NCI-H1694 treated with DMSO at 0.1 percent for 48 hours (cell line): ENCODE data around the gene ANKS1B.
"Not testable (repeated sequence)": the region's sequence is repeated elsewhere in the genome, so short reads cannot be mapped to it uniquely, and the experiment has no call there.

ENCODE experiments used
- DNase-seq: peaks from one replicate; lab custom pipeline; 2025; lab: John Stamatoyannopoulos, UW

The ANKS1B gene

GRCh38 chr12:99020871-99021270 lies 963.9 kb downstream of the ANKS1B start:
- DNase-seq: no peak

DNA sequence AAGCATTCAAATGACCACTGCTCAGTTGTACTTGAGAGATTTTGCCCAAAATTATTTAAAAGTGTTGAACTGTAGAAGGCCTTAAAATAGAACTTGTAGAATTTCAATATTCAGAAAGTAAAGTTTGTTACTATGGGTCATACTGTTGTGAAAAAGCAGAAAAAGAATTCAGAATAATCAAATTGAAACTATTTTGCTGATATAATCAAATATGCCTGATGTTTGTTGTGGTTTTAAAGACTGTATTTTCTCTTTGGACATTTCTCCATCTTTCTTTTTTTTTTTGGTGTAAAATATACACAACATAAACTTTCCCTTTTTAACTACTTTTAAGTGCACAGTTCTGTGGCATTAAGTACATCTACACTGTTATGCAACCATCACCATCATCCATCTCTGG lies 964.9 kb downstream of the ANKS1B start:
- DNase-seq: no peak

- no peak for DNase-seq
Observed at GRCh38 chr12:99017971-99018370, 966.8 kb downstream of the ANKS1B start.

DNA sequence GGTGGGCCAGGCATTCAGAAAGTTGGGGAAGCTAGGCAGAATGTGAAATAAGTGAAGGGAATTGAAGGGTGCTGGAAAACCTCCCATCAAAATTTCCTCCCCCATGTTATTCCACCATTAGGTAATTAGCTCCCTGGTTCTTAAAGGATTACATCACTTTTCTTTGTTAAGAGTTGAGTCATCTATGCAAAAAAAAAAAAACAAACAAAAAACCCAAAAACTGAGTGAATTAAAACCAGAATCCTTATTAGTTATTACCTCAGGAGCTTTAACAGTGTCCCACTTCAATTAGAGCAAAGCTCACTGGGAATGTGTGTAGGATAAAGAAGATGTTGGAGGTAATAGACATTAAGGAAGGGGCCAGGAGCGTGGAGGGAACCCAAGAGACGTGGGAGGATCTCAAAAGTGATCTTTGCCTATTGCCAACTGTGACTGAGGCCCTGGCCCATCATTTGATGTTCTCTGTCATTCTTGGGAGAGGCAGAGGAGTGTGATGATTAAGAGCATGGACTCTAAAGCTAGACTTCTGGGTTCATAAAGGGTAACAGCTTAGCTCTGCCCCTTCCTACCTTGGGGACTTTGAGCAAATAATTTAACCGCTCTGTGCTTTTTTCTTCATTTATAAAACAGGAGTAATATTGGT lies 975.0 kb downstream of the ANKS1B start:
- DNase-seq: no peak

- DNase-seq: peak; percentile 5
Observed at GRCh38 chr12:99005601-99006000, 979.1 kb downstream of the ANKS1B start.

GRCh38 chr12:99004799-99005466 lies 979.8 kb downstream of the ANKS1B start:
- DNase-seq: no peak

DNA sequence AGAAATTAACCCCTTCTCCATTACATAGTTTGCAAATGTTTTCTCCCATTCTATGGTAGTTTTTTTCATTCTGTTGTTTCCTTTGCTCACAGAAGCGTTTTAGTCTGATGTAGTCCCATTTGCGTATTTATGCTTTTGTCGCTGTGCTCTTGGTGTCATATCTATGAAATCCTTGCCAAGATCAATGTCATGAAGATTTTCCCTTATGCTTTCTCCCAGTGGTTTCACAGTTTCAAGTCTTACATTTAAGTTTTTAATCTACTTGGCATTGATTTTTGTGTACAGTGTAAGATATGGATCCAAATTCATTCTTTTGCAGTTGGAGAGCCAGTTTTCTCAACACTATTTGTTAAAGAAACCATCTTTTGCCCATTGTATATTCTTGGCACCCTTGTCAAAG lies 982.0 kb downstream of the ANKS1B start:
- DNase-seq: no peak

DNA sequence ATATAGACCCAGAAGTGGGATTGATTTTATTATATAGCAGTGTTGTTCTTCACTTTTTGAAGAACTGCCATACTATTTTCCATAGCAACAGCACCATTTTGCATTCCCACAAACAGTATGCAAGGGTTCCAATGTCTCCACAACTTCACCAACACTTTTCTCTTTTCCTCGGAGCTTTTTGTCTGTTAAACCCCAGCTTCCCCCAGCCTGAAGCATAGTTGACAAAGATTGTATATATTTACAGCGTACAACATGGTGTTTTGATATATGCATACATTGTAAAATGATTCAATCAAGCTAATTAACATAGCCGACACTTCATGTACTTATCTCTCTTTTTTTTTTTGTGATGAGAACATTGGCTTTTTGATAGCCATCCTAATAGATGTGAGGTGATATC lies 982.6 kb downstream of the ANKS1B start:
- DNase-seq: no peak

DNA sequence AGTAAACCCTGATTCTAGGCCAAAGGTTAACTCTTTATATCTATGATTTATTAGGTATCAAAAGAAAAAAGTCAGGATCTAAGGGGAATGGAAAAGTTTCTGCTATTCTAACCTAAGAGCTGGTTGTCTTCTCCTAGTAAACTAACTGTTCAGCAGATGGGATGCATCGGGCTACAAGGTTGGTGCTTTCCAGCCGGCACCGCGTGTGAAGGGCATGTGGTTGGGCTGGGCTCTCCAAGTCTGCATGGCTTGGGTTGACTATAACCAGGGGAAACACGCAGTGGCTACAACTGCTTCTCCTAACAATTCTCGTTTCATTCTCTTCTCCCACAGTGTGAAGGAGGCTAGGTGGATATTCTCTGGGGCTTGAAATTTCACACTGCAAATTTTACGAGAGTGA lies 985.2 kb downstream of the ANKS1B start:
- no peak for DNase-seq

- peak; percentile 54 for DNase-seq
Observed at GRCh38 chr12:98998697-98999299, 985.9 kb downstream of the ANKS1B start.

GRCh38 chr12:98997899-98998298 lies 986.8 kb downstream of the ANKS1B start:
- DNase-seq: no peak

- no peak for DNase-seq
Observed at GRCh38 chr12:98990648-98991047, 994.1 kb downstream of the ANKS1B start.

DNA sequence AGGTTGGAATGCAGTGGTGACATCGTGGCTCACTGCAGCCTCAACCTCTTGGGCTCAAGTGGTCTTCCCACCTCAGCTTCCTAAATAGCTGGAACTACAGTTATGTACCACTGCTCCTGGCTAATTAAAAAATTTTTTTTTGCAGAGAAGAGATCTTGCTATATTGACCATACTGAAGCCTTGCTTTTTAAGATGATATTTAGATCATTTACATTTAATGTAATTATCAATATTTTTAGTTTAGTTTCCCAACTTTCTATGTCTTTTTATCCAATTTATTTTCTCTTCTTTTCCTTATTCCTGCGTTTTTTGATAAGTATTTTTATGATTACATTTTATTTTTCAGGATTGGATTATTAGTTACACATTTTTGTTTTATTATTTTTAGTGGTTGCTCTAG lies 999.6 kb downstream of the ANKS1B start:
- DNase-seq: no peak

DNA sequence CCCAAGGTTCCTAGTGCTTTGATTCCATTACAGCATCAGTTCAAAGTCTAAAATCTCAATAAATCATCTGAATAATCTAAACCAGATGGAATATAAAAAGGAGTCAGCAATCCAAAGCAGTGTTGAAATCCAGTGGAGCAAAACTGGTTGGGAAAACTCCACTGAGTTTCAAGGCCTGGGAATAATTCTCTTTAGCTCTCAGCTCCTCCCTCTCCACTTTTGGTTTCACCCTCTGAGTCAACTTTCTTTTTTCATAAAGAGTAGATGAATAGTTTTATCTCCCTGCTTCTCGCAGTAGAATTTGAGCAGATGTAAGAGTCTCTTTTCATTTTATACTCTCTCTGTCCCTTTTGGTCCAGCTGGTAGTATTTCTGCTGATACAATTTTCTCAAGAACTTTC lies 1001.1 kb downstream of the ANKS1B start:
- DNase-seq: no peak

DNA sequence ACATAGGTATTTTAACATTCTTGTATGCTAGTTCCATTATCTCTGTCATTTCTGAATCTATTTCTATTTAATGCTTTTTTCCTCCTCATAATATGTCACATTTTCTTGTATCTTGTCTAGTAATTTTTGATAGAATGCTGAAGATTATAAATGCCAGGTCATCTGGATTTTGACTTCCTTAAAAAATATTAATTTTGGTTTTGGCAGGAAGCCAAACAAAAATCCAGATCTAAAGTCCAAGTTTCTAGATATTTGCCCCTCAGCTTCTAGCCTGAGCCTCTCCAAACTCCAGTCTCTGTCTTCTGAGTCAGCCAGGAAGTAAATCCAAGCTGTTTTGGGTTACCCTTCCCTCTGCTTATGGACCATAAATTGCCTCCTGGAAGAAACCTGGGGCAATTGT lies 1004.2 kb downstream of the ANKS1B start:
- no peak for DNase-seq

GRCh38 chr12:98977186-98977585 lies 1007.5 kb downstream of the ANKS1B start:
- DNase-seq: no peak

DNA sequence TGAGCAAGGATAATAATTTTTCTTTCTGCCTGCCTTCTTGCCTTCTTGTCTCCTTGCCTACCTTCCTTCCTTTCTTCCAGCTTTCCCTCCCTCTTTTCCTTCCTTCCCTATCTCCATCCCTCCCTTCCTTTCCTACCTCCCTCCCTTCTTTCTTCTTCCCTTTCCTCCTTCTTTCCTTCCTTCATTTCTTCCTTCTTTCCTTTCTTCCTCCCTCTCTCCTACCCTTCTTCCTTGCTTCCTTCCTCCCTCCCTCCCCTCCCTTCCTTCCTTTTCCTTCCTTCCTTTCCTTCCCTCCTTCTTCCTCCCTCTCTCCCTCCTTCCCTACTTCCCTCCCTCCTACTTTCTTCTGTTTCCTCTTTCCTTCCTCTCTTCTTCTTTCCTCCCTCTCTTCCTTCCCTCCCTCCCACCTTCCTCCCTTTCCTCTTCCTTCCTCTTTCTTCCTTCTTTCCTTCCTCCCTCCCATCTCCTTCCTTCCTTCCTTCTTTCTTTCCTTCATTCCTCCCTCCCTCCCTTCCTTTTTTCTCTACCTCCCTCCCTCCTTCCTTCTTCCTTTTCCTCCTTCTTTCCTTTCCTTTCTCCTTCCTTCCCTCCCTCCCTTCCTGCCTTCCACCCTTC lies 1009.9 kb downstream of the ANKS1B start:
- no peak for DNase-seq

DNA sequence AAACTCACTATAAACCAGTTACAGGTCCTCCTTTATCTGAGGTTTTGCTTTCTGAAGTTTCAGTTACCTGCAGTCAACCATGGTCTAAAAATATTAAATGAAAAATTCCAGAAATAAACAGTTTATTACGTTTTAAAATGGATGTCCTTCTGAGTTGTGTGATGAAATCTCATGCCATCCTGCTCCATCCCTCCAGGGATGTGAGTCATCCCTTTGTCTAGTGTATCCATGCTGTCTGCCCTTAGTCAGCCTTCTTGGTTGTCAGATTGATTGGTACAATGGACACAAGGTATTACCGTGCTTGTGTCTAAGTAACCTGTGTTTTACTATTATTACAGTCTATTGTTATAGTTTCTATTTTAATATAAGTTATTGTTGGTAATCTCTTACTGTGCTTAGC lies 1011.3 kb downstream of the ANKS1B start:
- no peak for DNase-seq

- DNase-seq: no peak
Observed at GRCh38 chr12:98970950-98971349, 1013.8 kb downstream of the ANKS1B start.

- no peak for DNase-seq
Observed at GRCh38 chr12:98970210-98970609, 1014.5 kb downstream of the ANKS1B start.

DNA sequence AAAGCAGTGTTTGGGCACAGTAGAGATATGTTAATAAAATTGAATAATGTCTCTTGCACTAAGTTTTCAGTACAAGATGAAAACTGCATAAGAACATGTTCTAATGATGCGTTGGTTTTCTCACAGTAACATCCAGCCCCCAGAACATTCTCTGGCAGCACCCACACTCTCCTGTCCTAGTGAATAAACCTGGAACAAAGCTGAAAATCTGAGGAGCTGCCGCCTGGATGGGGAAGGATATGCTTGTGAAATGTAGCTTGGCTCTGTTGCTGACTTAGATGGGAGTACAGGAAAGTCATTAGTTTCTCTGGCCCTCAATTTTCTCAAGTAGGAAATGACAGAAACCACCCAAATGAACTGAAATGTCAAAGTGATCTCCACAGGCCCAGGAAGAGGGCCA lies 1015.8 kb downstream of the ANKS1B start:
- no peak for DNase-seq

GRCh38 chr12:98957135-98957534 lies 1027.6 kb downstream of the ANKS1B start:
- DNase-seq: not testable (repeated sequence)

- peak; percentile 22 for DNase-seq
Observed at GRCh38 chr12:98955284-98955683, 1029.5 kb downstream of the ANKS1B start.
